H1 (cell line): ENCODE measurements around the gene LNX2. TPM values are rescaled to one million over a fixed set of nuclear protein-coding genes. Genes with fewer than 3 reads are reported as not detected.

Source experiments
- CTCF ChIA-PET: fragments of 300-600 bp; sonication (Branson Sonifier 250); formaldehyde crosslinking; loops from one replicate; lab custom pipeline; 2021; ENCODE audit not compliant: partially characterized antibody; lab: Charles Lee
- POLR2A ChIA-PET: fragments of 300-600 bp; sonication (Branson Sonifier 250); formaldehyde crosslinking; loops from one replicate; lab custom pipeline; 2021; ENCODE audit warnings: inconsistent platforms; ENCODE audit not compliant: partially characterized antibody; lab: Charles Lee
- DNase-seq, 2 experiments: peaks; one replicate each; pipeline versions ENCODE4 v3.0.0 to v3.0.0-alpha.2; 2010 to 2022; ENCODE audit warnings: low spot score in 2 of 2, low read depth in 1 of 2, mixed read lengths in 1 of 2
- FAIRE-seq: peaks from 2 replicates; lab custom pipeline; 2011; peaks lifted over from hg19 to GRCh38; lab: Jason Lieb, UNC
- H2AFZ ChIP-seq: 2 replicates; pipeline ENCODE4 v1.8.1; 2012; ENCODE audit warnings: low read length, inconsistent platforms
- H2AK5ac ChIP-seq: 2 replicates; pipeline ENCODE4 v1.6.1; 2013; ENCODE audit warnings: low read depth, low read length
- H2BK120ac ChIP-seq: replicated peaks from 2 replicates; pipeline ENCODE3; 2013; ENCODE audit warnings: low read depth, low read length, inconsistent platforms
- H2BK12ac ChIP-seq: 2 replicates; pipeline ENCODE4 v1.6.1; 2013; ENCODE audit warnings: low read depth, low read length
- H2BK15ac ChIP-seq: 2 replicates; pipeline ENCODE4 v1.6.1; 2013; ENCODE audit warnings: low read length
- H2BK20ac ChIP-seq: 2 replicates; pipeline ENCODE4 v1.6.1; 2013; ENCODE audit warnings: low read length
- H2BK5ac ChIP-seq: 2 replicates; pipeline ENCODE4 v1.6.1; 2013; ENCODE audit warnings: low read depth, low read length
- H3K14ac ChIP-seq: 2 replicates; pipeline ENCODE4 v1.6.1; 2013; ENCODE audit warnings: inconsistent platforms; ENCODE audit not compliant: insufficient read length
- H3K18ac ChIP-seq: 2 replicates; pipeline ENCODE4 v1.6.1; 2013; ENCODE audit warnings: low read length; ENCODE audit errors: extremely low read depth
- H3K23ac ChIP-seq: 2 replicates; pipeline ENCODE4 v1.6.1; 2013; ENCODE audit warnings: inconsistent platforms; ENCODE audit not compliant: insufficient read length
- H3K23me2 ChIP-seq: 2 replicates; pipeline ENCODE4 v1.6.1; 2013; ENCODE audit warnings: low read depth, low read length
- H3K27ac ChIP-seq: 2 replicates; pipeline ENCODE4 v1.6.1; 2011; ENCODE audit warnings: low read depth, low read length, inconsistent platforms
- H3K27me3 ChIP-seq, 4 experiments: replicated peaks in 1 of 4; 1 replicate in 1 of 4; 2 replicates in 3 of 4; pipeline versions ENCODE4 v1.6.1 to v1.8.1; 2011 to 2013; ENCODE audit warnings: low read length in 3 of 4, mild to moderate bottlenecking in 3 of 4, inconsistent platforms in 2 of 4, mixed read lengths in 2 of 4, moderate library complexity in 1 of 4; ENCODE audit not compliant: control insufficient read depth in 3 of 4, insufficient read depth in 3 of 4; ENCODE audit errors: extremely low read depth in 1 of 4
- H3K36me3 ChIP-seq, 4 experiments: 2 replicates each; pipeline versions ENCODE4 v1.6.1 to v1.8.1; 2011 to 2013; ENCODE audit warnings: mild to moderate bottlenecking in 4 of 4, low read length in 3 of 4, moderate library complexity in 2 of 4, control low read depth in 1 of 4, inconsistent platforms in 1 of 4; ENCODE audit not compliant: insufficient read depth in 4 of 4, control insufficient read depth in 2 of 4
- H3K4ac ChIP-seq: replicated peaks from 2 replicates; pipeline ENCODE3; 2013; ENCODE audit warnings: low read length, low read depth, mixed read lengths, inconsistent platforms; ENCODE audit not compliant: insufficient read length
- H3K4me1 ChIP-seq, 4 experiments: replicated peaks in 1 of 4; 1 replicate in 1 of 4; 2 replicates in 3 of 4; pipeline versions ENCODE4 v1.6.1 to v1.8.1; 2011 to 2013; ENCODE audit warnings: low read length in 3 of 4, inconsistent platforms in 2 of 4, mixed read lengths in 1 of 4; ENCODE audit not compliant: insufficient read depth in 4 of 4, control insufficient read depth in 3 of 4
- H3K4me2 ChIP-seq, 2 experiments: 2 replicates each; pipeline versions ENCODE4 v1.6.1 to v1.8.1; 2011 to 2013; ENCODE audit warnings: low read depth in 2 of 2, low read length in 2 of 2, control low read depth in 1 of 2, inconsistent platforms in 1 of 2, mild to moderate bottlenecking in 1 of 2; ENCODE audit not compliant: insufficient read depth in 1 of 2
- H3K4me3 ChIP-seq, 4 experiments: fragments of 200-600, 300-600 bp in 1 of 4; sonication (generic), shearing (Covaris generic), sonication (Bioruptor Twin) in 1 of 4; 2 replicates each; pipeline versions ENCODE4 v1.5.1 to v1.8.1; 2011 to 2016; ENCODE audit warnings: low read length in 4 of 4, low read depth in 3 of 4, control low read depth in 2 of 4, inconsistent platforms in 2 of 4, mild to moderate bottlenecking in 2 of 4, mixed read lengths in 1 of 4, moderate library complexity in 1 of 4; ENCODE audit not compliant: insufficient read depth in 2 of 4; ENCODE audit errors: extremely low read depth in 1 of 4
- H3K56ac ChIP-seq: replicated peaks from 2 replicates; pipeline ENCODE3; 2013; ENCODE audit warnings: low read depth, mild to moderate bottlenecking, mixed read lengths, low read length, inconsistent platforms; ENCODE audit not compliant: insufficient read length
- H3K79me1 ChIP-seq: 2 replicates; pipeline ENCODE4 v1.6.1; 2013; ENCODE audit warnings: low read depth, low read length, control low read depth
- H3K79me2 ChIP-seq, 2 experiments: 2 replicates each; pipeline versions ENCODE4 v1.6.1 to v1.8.1; 2012 to 2013; ENCODE audit warnings: low read length in 2 of 2, mild to moderate bottlenecking in 2 of 2, inconsistent platforms in 1 of 2; ENCODE audit not compliant: insufficient read depth in 2 of 2, control insufficient read depth in 1 of 2
- H3K9ac ChIP-seq, 4 experiments: replicated peaks in 1 of 4; 1 replicate in 1 of 4; 2 replicates in 3 of 4; pipeline versions ENCODE4 v1.6.1 to v1.8.1; 2011 to 2013; ENCODE audit warnings: low read depth in 3 of 4, low read length in 3 of 4, control low read depth in 2 of 4, mild to moderate bottlenecking in 2 of 4, moderate library complexity in 2 of 4, inconsistent platforms in 1 of 4; ENCODE audit errors: extremely low read depth in 1 of 4
- H3K9me3 ChIP-seq, 2 experiments: 2 replicates each; pipeline versions ENCODE4 v1.6.1 to v1.8.1; 2012 to 2013; ENCODE audit warnings: mild to moderate bottlenecking in 2 of 2, moderate library complexity in 2 of 2, control low read depth in 1 of 2, inconsistent platforms in 1 of 2, low read depth in 1 of 2, low read length in 1 of 2, mixed read lengths in 1 of 2; ENCODE audit not compliant: insufficient read depth in 2 of 2
- H4K20me1 ChIP-seq, 2 experiments: replicated peaks in 1 of 2; 2 replicates each; pipeline versions ENCODE3 to v1.8.1; 2011 to 2013; ENCODE audit warnings: inconsistent platforms in 2 of 2, low read length in 2 of 2, mild to moderate bottlenecking in 1 of 2; ENCODE audit not compliant: insufficient read depth in 2 of 2, control insufficient read depth in 1 of 2
- H4K5ac ChIP-seq: 2 replicates; pipeline ENCODE4 v1.6.1; 2013; ENCODE audit warnings: low read length, low read depth, mixed read lengths, inconsistent platforms; ENCODE audit not compliant: insufficient read length
- H4K8ac ChIP-seq: 2 replicates; pipeline ENCODE4 v1.8.0; 2013; ENCODE audit warnings: mild to moderate bottlenecking, moderate library complexity, low read length, inconsistent platforms; ENCODE audit not compliant: insufficient read depth; ENCODE audit errors: extremely low read depth
- H4K91ac ChIP-seq: replicated peaks from 2 replicates; pipeline ENCODE3; 2013; ENCODE audit warnings: low read length, mixed read lengths, inconsistent platforms; ENCODE audit not compliant: insufficient read length
- WGBS, 2 experiments: shearing (Covaris generic) in 1 of 2; methylation state at CpG; one replicate each; pipeline versions ENCODE4 v1.1.6 to v1.1.7; 2013 to 2015; ENCODE audit warnings: low lambda C conversion rate in 2 of 2, mixed read lengths in 2 of 2, inconsistent platforms in 1 of 2, low coverage in 1 of 2, missing lambda C conversion rate in 1 of 2; ENCODE audit not compliant: insufficient replicate concordance in 2 of 2, insufficient coverage in 1 of 2, insufficient read length in 1 of 2; ENCODE audit errors: extremely low coverage in 1 of 2, missing lambda C conversion rate in 1 of 2; 5-methylcytosine and 5-hydroxymethylcytosine counted together
- polyA plus RNA-seq, 7 experiments: library from polyadenylated mRNA; depleted of rRNA in 3 of 7; stranded (reverse) in 5 of 7; unstranded in 2 of 7; fragments of >200 nt in 5 of 7; fragments of 200-250 nt in 2 of 7; gene quantifications; 1 replicate in 5 of 7; 2 replicates in 1 of 7; 4 replicates in 1 of 7; pipeline versions ENCODE4 v1.2.1 to v1.2.3, GENCODE V29; 2011 to 2013; ENCODE audit warnings: missing spikeins in 2 of 7, mixed read lengths in 2 of 7
- total RNA-seq: library from RNA; stranded (reverse); fragmentation: NEBNext Ultra II Directional; extraction: Animal tissue kit (Norgen Biotek cat#: 25700); gene quantifications from 2 replicates; pipeline ENCODE4 v1.2.1, GENCODE V29; 2021
- TF ChIP-seq, protein P1 (sequence below): IDR thresholded peaks from 2 replicates; pipeline ENCODE4 v1.6.1; 2011; ENCODE audit warnings: low read depth, mild to moderate bottlenecking, low read length; ENCODE audit not compliant: insufficient read depth

The LNX2 gene
- total and polyA plus RNA-seq, 2 of the 8 experiments (the other 6 are each of a cell fraction or from before 2014, with no cell fraction given): 6.4 to 13.9 TPM

DNA sequence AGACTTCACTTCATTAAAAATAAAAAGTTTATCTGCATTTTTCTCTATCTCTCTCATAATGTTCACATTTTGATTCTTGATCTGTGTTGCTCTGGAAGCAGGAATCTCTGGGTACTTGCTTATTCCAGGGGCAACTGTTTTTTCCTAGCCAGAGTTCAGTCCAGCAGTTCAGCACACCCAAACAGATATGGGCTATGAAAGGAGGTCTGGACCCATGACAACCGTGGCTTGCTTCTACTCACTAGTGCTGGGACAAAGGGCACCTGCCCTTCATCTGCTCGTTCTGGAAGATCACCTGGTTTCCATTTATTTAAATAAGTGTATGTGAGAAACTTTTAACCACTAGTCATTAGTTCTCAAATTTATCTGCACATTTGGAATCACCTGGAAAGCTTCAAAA is 37.4 kb upstream of the LNX2 start:
- H2AFZ ChIP-seq: no peak overlapping the region
- H3K4me1 ChIP-seq: no peaks in the 10 kb centered on the region; a peak in 1 of 7 replicates
- peaks cover 0 to 2% of the 10 kb centered on the region in 2 experiments for H4K20me1 ChIP-seq
- H3K18ac ChIP-seq: no peak overlapping the region
- H3K36me3 ChIP-seq: 0 out of 8 replicates have a peak, but pooled peaks cover 0 to 2% (median 0%) of the 10 kb centered on the region in 4 experiments
- H3K9me3 ChIP-seq: no peaks in the 10 kb centered on the region
- FAIRE-seq (no peak), DNase-seq (no peak)
- H3K4ac ChIP-seq: no peak overlapping the region
- H2AK5ac ChIP-seq: no peak overlapping the region
- no peak overlapping the region for H4K91ac ChIP-seq
- H3K14ac ChIP-seq: no peak overlapping the region
- H3K4me2 ChIP-seq: no peak overlapping the region
- H3K79me2 ChIP-seq: no peaks in the 10 kb centered on the region
- H2BK120ac ChIP-seq: no peak overlapping the region
- H2BK12ac ChIP-seq: no peak overlapping the region
- H3K23me2 ChIP-seq: no peaks in the 10 kb centered on the region
- no peak overlapping the region for H4K5ac ChIP-seq
- no peak overlapping the region for H3K27ac ChIP-seq
- H4K8ac ChIP-seq: no peak overlapping the region
- ChIA-PET POLR2A (no interaction called here), CTCF (interaction anchor here (0.8 to 1.4 kb wide), 4 partner anchors 125 to 248 kb away, joined by 3 to 6 read pairs (median 4); no protein-coding TSS in a partner anchor)
- H3K9ac ChIP-seq: no peak overlapping the region
- no peak overlapping the region for H3K4me3 ChIP-seq
- H3K27me3 ChIP-seq: no peaks in the 10 kb centered on the region
- H3K79me1 ChIP-seq: no peaks in the 10 kb centered on the region; the same call in 1 of the 2 replicates
- H3K56ac ChIP-seq: no peak overlapping the region
- H2BK15ac ChIP-seq: no peak overlapping the region
- no peak overlapping the region for H2BK20ac ChIP-seq
- 85% methylated on average over 2 of the region's 2 CpGs; no CpG with 5 or more reads in 1 of the 2 experiments for WGBS, 2 experiments
- H3K23ac ChIP-seq: no peak overlapping the region
- H2BK5ac ChIP-seq: no peak overlapping the region
- TF ChIP-seq, protein P1, sequence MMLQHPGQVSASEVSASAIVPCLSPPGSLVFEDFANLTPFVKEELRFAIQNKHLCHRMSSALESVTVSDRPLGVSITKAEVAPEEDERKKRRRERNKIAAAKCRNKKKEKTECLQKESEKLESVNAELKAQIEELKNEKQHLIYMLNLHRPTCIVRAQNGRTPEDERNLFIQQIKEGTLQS: no peak
